ENCODE data around the gene BMS1.

GRCh38 chr10:42753126-42753506, 29.5 kb upstream of the BMS1 start:
- TF ChIP-seq CTCF (conservative IDR thresholded peaks at IDR 0.05; ENCODE audit: low read depth, low read length), result peak; percentile 74
- no peak for TF ChIP-seq RCOR1 (IDR thresholded peaks at IDR 0.05; ENCODE audit: insufficient replicate concordance, low read length)
- TF ChIP-seq POLR2A (IDR thresholded peaks at IDR 0.05; ENCODE audit: low read depth, low read length), result no peak
- no peak for TF ChIP-seq MAFK (IDR thresholded peaks at IDR 0.05; ENCODE audit: low read depth, low read length)
- TF ChIP-seq RAD21 (IDR thresholded peaks at IDR 0.05; ENCODE audit: low read length), result peak; percentile 55
- TF ChIP-seq MAZ (IDR thresholded peaks at IDR 0.05; ENCODE audit: borderline replicate concordance, low read depth, low read length), result no peak
- TF ChIP-seq BHLHE40 (IDR thresholded peaks at IDR 0.05; ENCODE audit: low read depth, low read length), result no peak
- TF ChIP-seq ELK1 (IDR thresholded peaks at IDR 0.05; ENCODE audit: borderline replicate concordance, low read depth, low read length), result no peak
- TF ChIP-seq NFE2L2 (IDR thresholded peaks at IDR 0.05; ENCODE audit: low read depth, low read length), result no peak

Measured in IMR-90 (cell line).